SU-DHL-6 (cell line): ENCODE measurements around the gene PCDHA9.
"Not testable (repeated sequence)": the region's sequence is repeated elsewhere in the genome, so short reads cannot be mapped to it uniquely, and the experiment has no call there.

Experiments used
- H2AFZ ChIP-seq: fragments of 200-600 bp; sonication (generic); 2 replicates; pipeline ENCODE4 v1.6.1; 2014; ENCODE audit warnings: low read depth, mild to moderate bottlenecking, moderate library complexity, mixed read lengths, antibody characterized with exemption, low read length; ENCODE audit not compliant: severe bottlenecking
- H3F3A ChIP-seq: fragments of 200-600 bp; shearing (Covaris generic); 2 replicates; pipeline ENCODE4 v1.6.0; 2016; ENCODE audit warnings: antibody characterized with exemption, mild to moderate bottlenecking; ENCODE audit not compliant: insufficient read depth
- H3K27ac ChIP-seq: fragments of 200-600 bp; sonication (generic); 2 replicates; pipeline ENCODE4 v1.5.1; 2016; ENCODE audit warnings: low read depth, mild to moderate bottlenecking, low read length, moderate library complexity, mixed read lengths
- H3K27me3 ChIP-seq: fragments of 200-600 bp; sonication (generic), shearing (Covaris generic); 2 replicates; pipeline ENCODE4 v1.6.0; 2014; ENCODE audit warnings: mild to moderate bottlenecking, low read length
- H3K36me3 ChIP-seq: fragments of 200-600 bp; sonication (generic); 2 replicates; pipeline ENCODE4 v1.6.1; 2014; ENCODE audit warnings: mild to moderate bottlenecking, low read length, mixed read lengths
- H3K4me2 ChIP-seq: fragments of 300-600, 200-600 bp; shearing (Covaris generic), sonication (generic); 2 replicates; pipeline ENCODE4 v1.6.0; 2014; ENCODE audit warnings: low read length, low read depth, mild to moderate bottlenecking; ENCODE audit not compliant: poor library complexity, severe bottlenecking
- H3K4me3 ChIP-seq: fragments of 200-600 bp; sonication (generic); 2 replicates; pipeline ENCODE4 v1.5.1; 2014; ENCODE audit warnings: antibody characterized with exemption, low read length, mild to moderate bottlenecking, mixed read lengths; ENCODE audit not compliant: insufficient read depth, poor library complexity, severe bottlenecking
- H3K79me2 ChIP-seq: fragments of 200-600 bp; sonication (generic); 2 replicates; pipeline ENCODE4 v1.6.1; 2014; ENCODE audit warnings: mild to moderate bottlenecking, low read length, moderate library complexity; ENCODE audit not compliant: insufficient read depth
- H3K9ac ChIP-seq: fragments of 200-600 bp; sonication (generic); 2 replicates; pipeline ENCODE4 v1.7.0; 2014; ENCODE audit warnings: mild to moderate bottlenecking, low read length
- H3K9me2 ChIP-seq: fragments of 200-600 bp; sonication (generic); replicated peaks from 2 replicates; pipeline ENCODE4 v1.6.1; 2014; ENCODE audit warnings: low read length; ENCODE audit not compliant: insufficient read depth
- H3K9me3 ChIP-seq: fragments of 200-600 bp; sonication (generic); 2 replicates; pipeline ENCODE4 v1.6.1; 2014; ENCODE audit warnings: low read length, mixed read lengths; ENCODE audit not compliant: insufficient read depth
- H4K20me1 ChIP-seq: fragments of 200-600 bp; sonication (generic); 2 replicates; pipeline ENCODE4 v1.6.1; 2014; ENCODE audit warnings: low read depth, mild to moderate bottlenecking, antibody characterized with exemption, low read length, moderate library complexity, mixed read lengths
- CTCF ChIP-seq: fragments of 200-600 bp; sonication (generic); IDR thresholded peaks from one replicate; pipeline ENCODE4 v1.5.1; 2017; ENCODE audit warnings: antibody characterized with exemption, mild to moderate bottlenecking, low read length, moderate library complexity; ENCODE audit not compliant: insufficient read depth, poor library complexity, severe bottlenecking
- EZH2phosphoT487 ChIP-seq: fragments of 200-600 bp; sonication (generic), shearing (Covaris generic); conservative IDR thresholded peaks from 2 replicates; pipeline ENCODE4 v1.6.1; 2018; ENCODE audit warnings: mild to moderate bottlenecking, antibody characterized with exemption, low read length, moderate library complexity, mixed read lengths

The PCDHA9 gene

GRCh38 chr5:140848139-140849102, at the start of gene PCDHA9:
Gene PCDHA9 (plus strand): TSS chr5:140848382. CDS start chr5:140848496, 114 bp downstream.
- H3F3A ChIP-seq, H3K9me3 ChIP-seq, H3K9ac ChIP-seq, H3K4me2 ChIP-seq, H2AFZ ChIP-seq, H3K9me2 ChIP-seq, H3K27ac ChIP-seq, H3K36me3 ChIP-seq, H3K79me2 ChIP-seq, H3K27me3 ChIP-seq, H3K4me3 ChIP-seq, H4K20me1 ChIP-seq: not testable (repeated sequence)

GRCh38 chr5:140800816-140801493, 47.2 kb upstream of the PCDHA9 start, which contains the start of gene PCDHA3:
Gene PCDHA3 (plus strand): TSS chr5:140801057.
- TF ChIP-seq CTCF (no peak), EZH2phosphoT487 (no peak)
- H3K9me3 ChIP-seq: no peaks in the 10 kb centered on the region
- no peaks in the 10 kb centered on the region for H3F3A ChIP-seq
- H3K36me3 ChIP-seq: no peaks in the 10 kb centered on the region
- H3K79me2 ChIP-seq: no peaks in the 10 kb centered on the region
- no peak within 1 kb of the TSS for H3K27ac ChIP-seq
- no peak within 1 kb of the TSS for H3K4me3 ChIP-seq
- no peaks in the 10 kb centered on the region for H3K9me2 ChIP-seq
- no peak within 1 kb of the TSS for H2AFZ ChIP-seq
- H3K4me2 ChIP-seq: no peak within 1 kb of the TSS
- no peaks in the 10 kb centered on the region for H3K27me3 ChIP-seq
- no peaks in the 10 kb centered on the region for H4K20me1 ChIP-seq
- H3K9ac ChIP-seq: no peak within 1 kb of the TSS

- no peaks in the 10 kb centered on the region for H3K36me3 ChIP-seq
- TF ChIP-seq CTCF: no peak
- TF ChIP-seq EZH2phosphoT487: no peak
- H3F3A ChIP-seq: no peaks in the 10 kb centered on the region
- H3K9me3 ChIP-seq: no peaks in the 10 kb centered on the region
- H3K9ac ChIP-seq: no peak overlapping the region
- no peak overlapping the region for H3K27ac ChIP-seq
- no peak overlapping the region for H2AFZ ChIP-seq
- no peaks in the 10 kb centered on the region for H4K20me1 ChIP-seq
- H3K27me3 ChIP-seq: no peaks in the 10 kb centered on the region
- H3K9me2 ChIP-seq: no peaks in the 10 kb centered on the region
- no peaks in the 10 kb centered on the region for H3K79me2 ChIP-seq
- H3K4me3 ChIP-seq: no peak overlapping the region
- no peak overlapping the region for H3K4me2 ChIP-seq
Observed at GRCh38 chr5:140801494-140801841, 46.7 kb upstream of the PCDHA9 start.

GRCh38 chr5:140802381-140802780, 45.8 kb upstream of the PCDHA9 start:
- H2AFZ ChIP-seq, H3K9ac ChIP-seq, H3K27me3 ChIP-seq, H3K79me2 ChIP-seq, H3F3A ChIP-seq, H3K27ac ChIP-seq, H3K9me3 ChIP-seq, H3K9me2 ChIP-seq, H3K4me2 ChIP-seq, H4K20me1 ChIP-seq, H3K36me3 ChIP-seq, H3K4me3 ChIP-seq: not testable (repeated sequence)
